Measurements from ENCODE around the gene PIGL. TPM values are rescaled to one million over a fixed set of nuclear protein-coding genes. Genes with fewer than 3 reads are reported as not detected.

The PIGL gene
- total RNA-seq, 2 experiments from 2014 or later, result 22.4 to 24.1 TPM

DNA sequence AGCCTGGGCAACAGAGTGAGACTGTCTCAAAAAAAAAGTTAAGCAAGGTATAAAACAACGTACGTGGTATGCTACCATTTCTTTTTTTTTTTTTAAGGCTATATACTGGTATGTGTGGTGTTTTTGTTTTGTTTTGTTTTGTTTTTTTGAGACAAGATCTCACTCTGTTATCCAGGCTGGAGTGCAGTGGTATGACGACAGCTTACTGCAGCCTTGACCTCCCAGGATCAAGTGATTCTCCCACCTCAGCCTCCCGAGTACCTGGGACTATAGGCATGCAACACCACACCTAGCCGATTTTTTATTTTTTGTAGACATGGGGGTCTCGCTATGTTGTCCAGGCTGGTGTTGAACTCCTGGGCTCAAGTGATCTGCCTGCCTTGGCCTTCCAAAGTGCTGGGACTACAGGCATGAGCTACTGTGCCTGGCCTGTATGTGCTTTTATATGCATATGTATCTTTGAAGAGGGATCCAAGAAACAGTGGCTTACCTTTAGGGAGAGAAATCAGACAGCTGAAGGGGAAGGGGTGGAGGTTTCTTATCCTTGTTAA is 129.8 kb downstream of the PIGL start:
- POLR2A ChIA-PET, result no interaction called here
- ATAC-seq (no peak), DNase-seq (no peak)
- H3K4me3 Mint-ChIP-seq, result no peak overlapping the region
- H3K9me3 Mint-ChIP-seq (ENCODE audit: insufficient read depth), result no peaks in the 10 kb centered on the region
- no peaks in the 10 kb centered on the region for H3K27me3 Mint-ChIP-seq (ENCODE audit: low read depth)
- CTCF ChIA-PET, result no interaction called here
- H3K36me3 Mint-ChIP-seq (ENCODE audit: low read depth), result peaks cover 30% of the 10 kb centered on the region
- peaks cover 12% of the 10 kb centered on the region for H3K4me1 Mint-ChIP-seq (ENCODE audit: low read depth)
- H3K27ac Mint-ChIP-seq, result no peak overlapping the region

DNA sequence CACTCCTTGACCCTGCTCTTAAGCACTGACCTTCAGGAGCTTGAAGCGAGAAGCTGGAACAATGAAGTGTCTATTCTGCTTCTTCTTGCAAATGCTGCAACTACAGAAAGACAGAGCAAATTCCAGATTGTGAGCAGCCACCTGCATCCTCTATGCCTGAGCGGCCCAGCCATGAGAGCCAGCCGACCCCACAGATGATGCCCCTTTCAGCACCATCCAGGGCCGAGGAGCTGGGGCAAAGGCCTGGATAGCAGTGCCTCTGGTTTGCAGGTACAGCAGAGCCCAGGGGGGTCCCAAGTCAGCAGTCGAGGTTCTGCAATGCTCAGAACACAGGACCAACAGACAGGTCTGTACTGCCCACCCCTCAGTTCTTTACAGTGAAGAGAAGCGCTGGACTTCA is 131.6 kb downstream of the PIGL start:
- ChIA-PET CTCF (interaction anchor here (1.5 kb wide), 1 partner anchor 127 kb away, joined by 4 read pairs; no protein-coding TSS in a partner anchor), POLR2A (interaction anchor here (0.7 kb wide), 1 partner anchor 53 kb away, joined by 4 read pairs; no protein-coding TSS in a partner anchor)
- ATAC-seq (no peak), DNase-seq (no peak)
- no peaks in the 10 kb centered on the region for H3K27me3 Mint-ChIP-seq (ENCODE audit: low read depth)
- H3K27ac Mint-ChIP-seq, result no peak overlapping the region
- H3K4me3 Mint-ChIP-seq, result no peak overlapping the region
- H3K36me3 Mint-ChIP-seq (ENCODE audit: low read depth), result peaks cover 17% of the 10 kb centered on the region
- no peaks in the 10 kb centered on the region for H3K9me3 Mint-ChIP-seq (ENCODE audit: insufficient read depth)
- peaks cover 22% of the 10 kb centered on the region for H3K4me1 Mint-ChIP-seq (ENCODE audit: low read depth)

DNA sequence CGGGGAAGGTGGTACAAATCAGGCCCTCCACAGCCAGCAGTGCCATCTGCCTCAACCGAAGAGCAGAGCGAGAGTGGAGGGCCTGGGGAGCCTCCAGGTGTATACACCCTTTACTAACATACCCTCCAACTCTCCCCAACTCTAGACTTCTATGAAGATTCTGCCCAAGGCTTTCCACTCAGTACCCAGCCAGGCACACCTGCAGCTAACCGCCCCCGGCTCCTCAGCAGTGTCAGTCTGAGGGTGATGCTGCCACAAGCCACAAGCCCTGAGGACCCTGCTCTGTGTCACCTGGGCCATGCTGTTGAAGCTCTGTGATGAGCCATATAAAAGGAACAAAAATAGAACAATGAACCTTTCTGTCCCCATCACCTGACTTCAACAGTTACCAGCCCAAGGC is 132.4 kb downstream of the PIGL start:
- Mint-ChIP-seq H3K27ac (no peak overlapping the region), H3K36me3 (ENCODE audit: low read depth) (peaks cover 10% of the 10 kb centered on the region), H3K4me3 (no peak overlapping the region), H3K9me3 (ENCODE audit: insufficient read depth) (no peaks in the 10 kb centered on the region), H3K4me1 (ENCODE audit: low read depth) (peaks cover 25% of the 10 kb centered on the region), H3K27me3 (ENCODE audit: low read depth) (no peaks in the 10 kb centered on the region)
- CTCF ChIA-PET, result interaction anchor here (1.0 to 3.4 kb wide), 3 partner anchors 14 to 128 kb away, joined by 3 to 26 read pairs (median 4); no protein-coding TSS in a partner anchor
- ATAC-seq, result no peak
- POLR2A ChIA-PET, result interaction anchor here (0.6 to 1.4 kb wide), 3 partner anchors 8 to 139 kb away, joined by 3 to 9 read pairs (median 3); no protein-coding TSS in a partner anchor
- no peak for DNase-seq

DNA sequence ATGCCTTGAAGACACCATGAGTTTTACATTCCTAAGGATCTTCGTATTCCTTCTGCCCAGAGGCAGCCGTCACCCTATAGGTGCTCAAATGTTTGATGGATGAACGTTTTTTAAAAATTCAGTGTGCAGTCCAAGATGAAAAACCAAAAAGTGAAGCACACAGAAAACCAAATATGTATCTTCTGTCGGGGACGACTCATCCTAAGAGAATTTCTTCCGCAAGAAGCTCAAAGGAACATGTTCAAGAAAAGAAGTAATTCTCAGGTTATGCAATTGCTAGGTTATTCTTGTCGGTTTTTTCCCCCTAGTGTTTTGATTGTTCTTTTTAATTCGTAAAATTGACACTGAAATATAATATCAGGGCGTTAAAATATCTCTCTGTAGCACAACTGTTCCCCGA is 134.8 kb downstream of the PIGL start:
- peak overlapping the region; percentile 79 for H3K27ac Mint-ChIP-seq
- no peak for DNase-seq
- peaks cover 10% of the 10 kb centered on the region for H3K36me3 Mint-ChIP-seq (ENCODE audit: low read depth)
- H3K27me3 Mint-ChIP-seq (ENCODE audit: low read depth), result peaks cover 3% of the 10 kb centered on the region
- no peak for ATAC-seq
- ChIA-PET CTCF (interaction anchor here (0.7 to 3.4 kb wide), 8 partner anchors 9 to 323 kb away, joined by 3 to 26 read pairs (median 7); partner anchors contain the start of gene TRPV2), POLR2A (interaction anchor here (0.8 to 2.4 kb wide), 5 partner anchors 9 to 87 kb away, joined by 3 to 19 read pairs (median 5); partner anchors contain the start of gene UBB)
- peak overlapping the region; percentile 83 for H3K4me3 Mint-ChIP-seq
- no peaks in the 10 kb centered on the region for H3K9me3 Mint-ChIP-seq (ENCODE audit: insufficient read depth)
- peaks cover 25% of the 10 kb centered on the region for H3K4me1 Mint-ChIP-seq (ENCODE audit: low read depth)

DNA sequence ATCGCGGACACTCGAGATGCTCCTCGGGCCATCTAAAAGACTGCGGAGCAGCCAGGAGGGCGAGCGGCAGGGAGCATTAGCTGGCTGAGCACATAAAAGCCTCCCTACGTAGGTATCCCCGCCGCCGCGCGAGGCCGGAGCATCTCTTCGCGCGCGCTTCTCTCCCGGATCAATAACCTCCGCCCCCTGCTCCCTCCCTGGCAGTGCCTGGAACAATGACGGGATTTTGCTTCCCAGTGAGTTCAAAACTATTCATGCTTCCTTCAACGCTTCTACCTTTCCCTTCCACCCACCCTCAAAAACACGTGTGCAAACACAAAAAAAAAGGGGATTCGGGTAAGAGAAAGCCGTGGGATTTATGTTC is 135.3 kb downstream of the PIGL start:
- peak; percentile 38 for ATAC-seq
- Mint-ChIP-seq H3K27ac (peak overlapping the region; percentile 79), H3K27me3 (ENCODE audit: low read depth) (peaks cover 3% of the 10 kb centered on the region), H3K9me3 (ENCODE audit: insufficient read depth) (no peaks in the 10 kb centered on the region), H3K4me1 (ENCODE audit: low read depth) (peaks cover 25% of the 10 kb centered on the region), H3K36me3 (ENCODE audit: low read depth) (peaks cover 10% of the 10 kb centered on the region), H3K4me3 (peak overlapping the region; percentile 83)
- CTCF ChIA-PET, result interaction anchor here (0.7 to 3.4 kb wide), 14 partner anchors 9 to 348 kb away, joined by 3 to 26 read pairs (median 4); partner anchors contain the start of gene TRPV2
- DNase-seq, result peak; percentile 50
- POLR2A ChIA-PET, result interaction anchor here (0.8 to 2.4 kb wide), 6 partner anchors 10 to 184 kb away, joined by 3 to 19 read pairs (median 6); partner anchors contain the start of genes TRPV2 and UBB

DNA sequence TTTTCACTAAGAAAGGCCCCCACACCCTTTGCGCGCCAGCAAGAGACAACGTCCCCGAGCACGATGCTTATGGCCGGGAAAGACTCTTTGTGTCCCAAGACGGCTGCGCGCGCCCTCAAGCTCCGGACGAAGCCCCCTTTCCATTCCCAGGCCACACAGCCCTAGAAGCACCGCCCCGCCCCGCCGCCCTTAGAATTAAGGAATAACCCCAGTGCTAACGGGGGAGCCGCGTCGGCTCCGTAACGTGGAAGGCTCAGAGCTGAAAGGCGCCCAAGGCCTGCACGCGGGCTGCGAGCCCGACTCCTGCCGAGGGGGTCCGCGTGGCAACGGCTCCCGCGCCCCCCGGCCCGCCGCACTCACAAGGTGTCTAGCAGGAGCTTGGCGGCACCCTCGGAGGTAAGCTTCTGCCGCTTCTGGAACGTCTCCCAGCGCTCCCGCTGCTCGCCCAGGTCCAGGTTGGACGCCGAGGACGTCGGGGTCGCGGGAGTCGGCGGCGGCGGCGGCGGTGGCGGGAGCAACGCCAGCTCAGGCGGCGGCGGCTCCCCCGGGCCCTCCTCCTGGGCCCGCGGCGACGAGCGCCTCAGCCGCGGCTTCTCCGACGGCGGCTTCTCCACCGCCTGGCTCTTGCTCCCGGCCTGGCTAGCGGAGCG is 135.8 kb downstream of the PIGL start:
- Mint-ChIP-seq H3K36me3 (ENCODE audit: low read depth) (peaks cover 7% of the 10 kb centered on the region), H3K27me3 (ENCODE audit: low read depth) (peaks cover 3% of the 10 kb centered on the region), H3K4me3 (peak overlapping the region; percentile 83), H3K27ac (peak overlapping the region; percentile 79), H3K9me3 (ENCODE audit: insufficient read depth) (no peaks in the 10 kb centered on the region), H3K4me1 (ENCODE audit: low read depth) (peaks cover 25% of the 10 kb centered on the region)
- ChIA-PET POLR2A (interaction anchor here (0.7 to 2.4 kb wide), 8 partner anchors 28 to 183 kb away, joined by 3 to 19 read pairs (median 4); partner anchors contain the start of genes TRPV2 and UBB), CTCF (interaction anchor here (0.8 to 3.3 kb wide), 15 partner anchors 8 to 348 kb away, joined by 3 to 21 read pairs (median 4); partner anchors contain the start of gene TRPV2)
- DNase-seq (peak; percentile 39), ATAC-seq (peak; percentile 81)

DNA sequence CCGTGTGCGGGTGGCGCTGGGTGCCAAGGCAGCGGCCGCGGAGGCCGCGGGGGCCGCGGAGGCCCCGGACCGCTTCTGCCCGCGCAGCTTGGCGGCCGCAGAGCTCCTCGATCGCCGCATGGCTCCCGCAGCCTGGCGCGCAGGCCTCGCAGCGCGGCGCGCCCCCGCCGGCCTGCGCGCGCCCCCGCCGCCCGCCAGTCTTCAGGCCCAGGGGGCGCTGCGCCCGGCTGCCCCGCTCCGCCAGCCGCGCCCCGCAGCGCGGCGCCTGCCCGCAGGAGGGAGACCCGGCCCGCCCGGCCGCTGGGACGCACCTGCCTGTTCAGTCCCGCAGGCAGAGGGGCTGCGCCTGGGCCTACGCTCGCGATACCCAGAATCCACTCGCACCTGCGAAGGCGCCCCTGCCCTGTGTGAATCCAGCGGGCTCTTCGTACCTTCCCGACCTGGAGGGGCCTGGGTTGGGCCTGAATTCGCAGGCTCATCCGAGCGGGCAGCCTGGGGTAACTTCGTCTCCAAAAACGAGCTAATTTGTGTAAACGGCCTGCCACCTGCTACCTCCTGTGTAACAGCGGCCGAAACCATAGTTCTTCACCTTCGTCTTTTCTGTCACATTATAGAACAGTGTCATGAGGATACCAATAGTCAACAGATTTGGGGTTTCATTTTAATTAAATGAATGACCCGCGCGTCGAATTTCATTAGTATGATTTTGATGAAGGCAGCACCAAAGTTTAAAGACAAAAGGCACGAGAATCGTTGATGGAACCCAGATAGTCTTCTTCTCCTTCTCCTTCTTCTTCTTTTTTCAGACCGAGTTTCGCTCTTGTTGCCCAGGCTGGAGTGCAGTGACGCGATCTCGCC is 136.5 kb downstream of the PIGL start, which contains the start of gene CENPV:
CENPV (minus strand) TSS at position 153 of the 858 bp plus-strand sequence; CDS start at position 120, 33 bp downstream.
- peaks cover 25% of the 10 kb centered on the region for H3K4me1 Mint-ChIP-seq (ENCODE audit: low read depth)
- peak within 1 kb of the TSS; percentile 83 for H3K4me3 Mint-ChIP-seq
- H3K27ac Mint-ChIP-seq, result peak within 1 kb of the TSS; percentile 79
- ChIA-PET CTCF (interaction anchor here (0.8 to 3.3 kb wide), 12 partner anchors 10 to 349 kb away, joined by 3 to 21 read pairs (median 4); partner anchors contain the start of gene TRPV2), POLR2A (interaction anchor here (0.7 to 2.4 kb wide), 7 partner anchors 20 to 182 kb away, joined by 3 to 19 read pairs (median 4); partner anchors contain the start of genes TRPV2 and UBB)
- H3K9me3 Mint-ChIP-seq (ENCODE audit: insufficient read depth), result no peaks in the 10 kb centered on the region
- DNase-seq (peak; percentile 67), ATAC-seq (peak; percentile 87)
- H3K36me3 Mint-ChIP-seq (ENCODE audit: low read depth), result peaks cover 7% of the 10 kb centered on the region
- peaks cover 9% of the 10 kb centered on the region for H3K27me3 Mint-ChIP-seq (ENCODE audit: low read depth)

DNA sequence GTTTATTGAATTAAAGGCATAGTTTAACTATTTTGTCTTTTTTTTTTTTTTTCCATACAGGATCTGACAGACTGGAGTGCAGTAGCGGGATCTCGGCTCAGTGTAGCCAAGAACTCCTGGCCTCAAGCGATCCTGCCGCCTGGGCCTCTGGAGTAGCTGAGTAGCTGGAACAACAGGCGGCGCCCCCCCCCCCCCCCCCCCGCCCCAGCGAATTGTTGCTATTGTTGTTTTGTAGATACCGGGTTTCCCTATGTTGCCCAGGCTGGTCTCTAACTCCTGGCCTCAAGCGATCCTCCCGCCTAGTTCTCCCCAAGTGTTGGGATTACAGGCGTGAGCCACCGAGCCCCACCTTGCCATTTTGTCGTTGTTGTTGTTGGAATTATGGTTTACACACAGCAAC is 137.6 kb downstream of the PIGL start:
- CTCF ChIA-PET, result interaction anchor here (1.8 kb wide), 1 partner anchor 9 kb away, joined by 15 read pairs; no protein-coding TSS in a partner anchor
- H3K4me1 Mint-ChIP-seq (ENCODE audit: low read depth), result peaks cover 25% of the 10 kb centered on the region
- no peaks in the 10 kb centered on the region for H3K9me3 Mint-ChIP-seq (ENCODE audit: insufficient read depth)
- no peak for DNase-seq
- H3K27ac Mint-ChIP-seq, result no peak overlapping the region
- no peak for ATAC-seq
- POLR2A ChIA-PET, result interaction anchor here (1.0 to 2.4 kb wide), 2 partner anchors 19 to 26 kb away, joined by 3 to 19 read pairs; partner anchors contain the start of gene UBB
- peak overlapping the region; percentile 72 for H3K4me3 Mint-ChIP-seq
- H3K36me3 Mint-ChIP-seq (ENCODE audit: low read depth), result peaks cover 2% of the 10 kb centered on the region
- H3K27me3 Mint-ChIP-seq (ENCODE audit: low read depth), result peaks cover 9% of the 10 kb centered on the region

DNA sequence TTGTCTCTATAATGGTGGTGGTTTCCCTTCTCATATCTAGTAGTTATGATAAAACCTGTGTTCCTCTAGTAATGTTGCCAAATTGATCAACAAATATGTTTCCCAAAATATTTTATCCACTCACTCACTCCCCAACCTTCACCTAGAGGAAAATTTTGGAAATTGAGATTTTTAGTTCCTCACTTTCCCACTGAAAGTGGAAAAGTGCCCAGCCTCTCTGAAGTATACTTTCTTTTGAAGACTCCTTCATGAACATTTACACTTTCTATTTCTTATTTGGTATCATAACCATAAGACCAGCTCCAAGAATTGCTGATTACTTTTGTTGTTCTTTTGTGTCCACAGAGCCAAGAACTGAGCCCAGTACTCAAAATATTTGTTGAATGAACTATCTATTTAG is 141.4 kb downstream of the PIGL start:
- CTCF ChIA-PET, result no interaction called here
- DNase-seq, result no peak
- Mint-ChIP-seq H3K4me1 (ENCODE audit: low read depth) (peaks cover 5% of the 10 kb centered on the region), H3K4me3 (no peak overlapping the region), H3K9me3 (ENCODE audit: insufficient read depth) (no peaks in the 10 kb centered on the region), H3K36me3 (ENCODE audit: low read depth) (no peaks in the 10 kb centered on the region), H3K27me3 (ENCODE audit: low read depth) (peaks cover 9% of the 10 kb centered on the region), H3K27ac (no peak overlapping the region)
- POLR2A ChIA-PET, result interaction anchor here (0.7 kb wide), 1 partner anchor 22 kb away, joined by 3 read pairs; the partner anchor contains the start of gene UBB
- no peak for ATAC-seq

DNA sequence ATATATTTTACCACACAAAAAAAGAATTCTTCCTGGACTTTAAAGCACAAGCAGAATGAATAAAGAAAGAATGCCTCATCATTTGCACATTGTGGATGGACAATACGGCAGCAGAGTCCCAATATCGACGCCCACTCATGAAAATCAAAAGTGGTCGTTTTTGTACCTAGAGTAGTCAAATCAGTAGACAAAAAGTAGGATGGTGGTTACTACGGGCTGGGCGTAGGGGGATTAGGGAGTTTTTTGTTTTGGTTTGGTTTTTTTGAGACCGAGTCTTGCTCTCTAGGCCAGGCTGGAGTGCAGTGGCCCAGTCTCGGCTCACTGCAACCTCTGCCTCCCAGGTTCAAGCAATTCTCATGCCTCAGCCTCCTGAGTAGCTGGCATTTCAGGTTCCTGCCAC is 144.9 kb downstream of the PIGL start:
- ChIA-PET CTCF (interaction anchor here (2.9 to 6.2 kb wide), 2 partner anchors 9 to 54 kb away, joined by 21 to 88 read pairs; partner anchors contain the start of genes CENPV and TRPV2), POLR2A (no interaction called here)
- peaks cover 3% of the 10 kb centered on the region for H3K4me1 Mint-ChIP-seq (ENCODE audit: low read depth)
- H3K27ac Mint-ChIP-seq, result no peak overlapping the region
- peaks cover 10% of the 10 kb centered on the region for H3K27me3 Mint-ChIP-seq (ENCODE audit: low read depth)
- H3K36me3 Mint-ChIP-seq (ENCODE audit: low read depth), result no peaks in the 10 kb centered on the region
- ATAC-seq, result no peak
- H3K4me3 Mint-ChIP-seq, result no peak overlapping the region
- no peak for DNase-seq
- H3K9me3 Mint-ChIP-seq (ENCODE audit: insufficient read depth), result no peaks in the 10 kb centered on the region

Measured in activated CD8-positive, alpha-beta T cell treated with anti-CD3 and anti-CD28 coated beads, Interleukin-2, amount 10 ng/mL, durations not matched to agents 7 days and 5 days (primary cell).